ENCODE results near the gene MED7.
A peak's percentile ranks its signal among the peaks of the same experiment; 100 is the strongest.
"Not testable (repeated sequence)": the region's sequence is repeated elsewhere in the genome, so short reads cannot be mapped to it uniquely, and the experiment has no call there.

Gene MED7
- total RNA-seq, result 10.3 to 20.5 reads per million in 2 donors

- DNase-seq, result peak; percentile 68 to 100 (median 90)
Observed at GRCh38 chr5:157142317-157143126, at the start of gene MED7. Gene MED7, minus strand, starts transcription at chr5:157142865. Its CDS starts 3,434 bp downstream, at chr5:157139431.

GRCh38 chr5:157189223-157189622 lies 46.6 kb upstream of the MED7 start:
- DNase-seq, result peak in 2 of 5 experiments; percentile 34 to 66

- DNase-seq, result no peak
Observed at GRCh38 chr5:157188270-157188669, 45.6 kb upstream of the MED7 start.

- DNase-seq, result no peak
Observed at GRCh38 chr5:157187046-157187754, 44.5 kb upstream of the MED7 start.

- DNase-seq, result no peak
Observed at GRCh38 chr5:157186309-157187045, 43.8 kb upstream of the MED7 start.

GRCh38 chr5:157185122-157185521 lies 42.5 kb upstream of the MED7 start:
- DNase-seq, result not testable (repeated sequence)

GRCh38 chr5:157184117-157184670 lies 41.5 kb upstream of the MED7 start:
- no peak for DNase-seq

- no peak for DNase-seq
Observed at GRCh38 chr5:157182143-157182757, 39.6 kb upstream of the MED7 start.

GRCh38 chr5:157180374-157181264 lies 38.0 kb upstream of the MED7 start, which contains the start of gene ITK:
Gene ITK, plus strand, starts transcription at chr5:157180840. Its CDS starts 138 bp downstream, at chr5:157180978.
- peak in 3 of 5 experiments; percentile 26 to 96 (median 68) for DNase-seq

- no peak for DNase-seq
Observed at GRCh38 chr5:157178966-157179365, 36.3 kb upstream of the MED7 start.

- no peak for DNase-seq
Observed at GRCh38 chr5:157177953-157178352, 35.3 kb upstream of the MED7 start.

- DNase-seq, result no peak
Observed at GRCh38 chr5:157175071-157175612, 32.5 kb upstream of the MED7 start.

GRCh38 chr5:157172403-157172802 lies 29.7 kb upstream of the MED7 start:
- peak; percentile 36 to 91 (median 74) for DNase-seq

GRCh38 chr5:157168286-157168685 lies 25.6 kb upstream of the MED7 start:
- no peak for DNase-seq

GRCh38 chr5:157167214-157167621 lies 24.6 kb upstream of the MED7 start:
- DNase-seq, result no peak

GRCh38 chr5:157166214-157167213 lies 23.8 kb upstream of the MED7 start, which contains the start of gene GARIN3:
Gene GARIN3, minus strand, starts transcription at chr5:157166264. Its CDS starts 96 bp downstream, at chr5:157166168.
- DNase-seq, result no peak

GRCh38 chr5:157165668-157166067 lies 23.0 kb upstream of the MED7 start:
- DNase-seq, result no peak

- no peak for DNase-seq
Observed at GRCh38 chr5:157165261-157165660, 22.6 kb upstream of the MED7 start.

GRCh38 chr5:157164521-157164920 lies 21.9 kb upstream of the MED7 start:
- no peak for DNase-seq

Data from T-helper 2 cell (primary cell).